ENCODE data around the gene PCBP3.

Gene PCBP3

DNA sequence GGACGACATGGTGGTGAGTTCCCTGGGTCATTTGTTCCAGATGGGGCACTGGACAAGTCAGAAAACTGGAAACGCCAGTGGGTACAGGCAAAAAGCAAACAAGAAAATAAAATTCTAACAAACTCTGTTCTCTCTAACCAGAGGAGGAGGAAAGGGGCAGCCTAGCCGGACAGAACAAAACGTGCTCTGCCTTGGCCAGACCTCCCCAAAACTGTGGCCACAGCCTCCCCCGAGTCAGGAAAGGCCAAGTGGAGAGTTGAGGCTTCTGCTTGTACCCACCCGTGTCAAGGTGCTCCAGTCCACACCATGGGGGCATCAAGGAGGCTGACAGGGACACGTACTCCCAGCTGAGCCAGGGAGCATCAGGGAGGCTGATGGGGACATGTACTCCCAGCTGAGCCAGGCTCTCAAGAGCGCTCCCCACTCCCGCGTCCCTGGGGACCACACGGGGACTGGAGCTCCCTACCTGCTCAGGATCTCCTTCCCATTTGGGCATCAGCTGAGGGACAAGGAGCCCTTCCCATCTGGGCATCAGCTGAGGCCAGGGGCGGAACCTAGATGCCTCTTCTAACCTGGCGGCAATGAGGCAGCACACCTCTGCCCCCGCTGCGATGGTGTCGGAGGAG is 183.3 kb downstream of the PCBP3 start:
- no peak for DNase-seq (ENCODE audit: low read depth)
- no peak overlapping the region for H3K4me3 ChIP-seq (replicated peaks; ENCODE audit: low read depth, low read length)
- TF ChIP-seq, protein P1, sequence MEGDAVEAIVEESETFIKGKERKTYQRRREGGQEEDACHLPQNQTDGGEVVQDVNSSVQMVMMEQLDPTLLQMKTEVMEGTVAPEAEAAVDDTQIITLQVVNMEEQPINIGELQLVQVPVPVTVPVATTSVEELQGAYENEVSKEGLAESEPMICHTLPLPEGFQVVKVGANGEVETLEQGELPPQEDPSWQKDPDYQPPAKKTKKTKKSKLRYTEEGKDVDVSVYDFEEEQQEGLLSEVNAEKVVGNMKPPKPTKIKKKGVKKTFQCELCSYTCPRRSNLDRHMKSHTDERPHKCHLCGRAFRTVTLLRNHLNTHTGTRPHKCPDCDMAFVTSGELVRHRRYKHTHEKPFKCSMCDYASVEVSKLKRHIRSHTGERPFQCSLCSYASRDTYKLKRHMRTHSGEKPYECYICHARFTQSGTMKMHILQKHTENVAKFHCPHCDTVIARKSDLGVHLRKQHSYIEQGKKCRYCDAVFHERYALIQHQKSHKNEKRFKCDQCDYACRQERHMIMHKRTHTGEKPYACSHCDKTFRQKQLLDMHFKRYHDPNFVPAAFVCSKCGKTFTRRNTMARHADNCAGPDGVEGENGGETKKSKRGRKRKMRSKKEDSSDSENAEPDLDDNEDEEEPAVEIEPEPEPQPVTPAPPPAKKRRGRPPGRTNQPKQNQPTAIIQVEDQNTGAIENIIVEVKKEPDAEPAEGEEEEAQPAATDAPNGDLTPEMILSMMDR (IDR thresholded peaks at IDR 0.05; ENCODE audit: low read length, missing control alignments), result no peak

DNA sequence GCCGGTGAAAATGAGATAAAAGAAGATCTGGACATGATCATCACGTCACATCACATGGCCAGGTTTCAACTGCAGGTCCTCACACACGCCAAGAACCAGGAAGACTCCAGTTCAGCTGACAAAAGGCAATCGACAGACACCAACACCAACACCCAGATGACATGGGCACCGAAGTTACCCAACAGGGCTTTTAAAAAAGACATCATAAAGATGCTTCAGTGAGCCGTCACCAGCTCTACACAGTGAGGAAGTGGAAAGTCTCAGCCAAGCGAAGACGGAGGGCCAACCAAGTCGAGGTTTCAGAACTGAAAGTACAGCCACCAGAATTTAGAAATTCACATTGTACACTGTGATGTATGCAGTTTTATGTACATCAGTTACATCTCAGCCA is 183.8 kb downstream of the PCBP3 start:
- no peak for DNase-seq (ENCODE audit: low read depth)
- TF ChIP-seq, protein P1 (IDR thresholded peaks at IDR 0.05; ENCODE audit: low read length, missing control alignments), result no peak
- H3K4me3 ChIP-seq (replicated peaks; ENCODE audit: low read depth, low read length), result no peak overlapping the region

DNA sequence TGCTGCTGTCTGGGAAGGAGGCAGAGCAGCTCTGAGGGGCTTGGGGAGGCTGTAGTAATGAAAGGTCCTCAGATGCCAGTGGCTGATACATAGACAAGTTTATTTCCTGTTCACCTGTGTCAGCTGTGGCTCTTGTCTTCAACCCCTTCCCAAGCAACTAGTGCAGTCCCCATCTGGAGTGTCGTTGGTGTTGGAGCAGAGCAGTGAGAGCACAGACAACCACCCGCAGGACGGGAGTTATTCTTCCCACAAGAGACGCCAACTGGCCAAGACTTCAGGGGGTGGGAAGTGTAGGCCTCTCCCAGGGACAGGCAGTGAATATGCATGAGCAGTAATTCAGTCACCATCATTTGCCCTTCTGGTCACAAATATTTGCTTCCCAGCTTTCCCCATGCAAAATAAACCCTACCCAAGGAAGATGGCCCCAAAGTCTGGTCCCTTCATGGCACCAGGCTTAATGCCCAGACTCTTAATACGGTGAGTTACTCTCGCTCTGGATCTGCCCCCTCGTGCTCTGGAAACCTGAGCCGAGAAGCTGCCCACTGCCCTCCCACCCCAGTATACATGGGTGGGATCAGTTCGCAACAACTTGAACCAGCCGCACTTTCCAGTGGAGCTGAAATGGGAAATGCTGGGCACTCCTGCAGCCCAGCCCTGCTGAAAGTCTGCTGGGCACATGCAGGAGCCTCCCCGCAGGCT is 184.5 kb downstream of the PCBP3 start:
- no peak for DNase-seq (ENCODE audit: low read depth)
- TF ChIP-seq, protein P1 (IDR thresholded peaks at IDR 0.05; ENCODE audit: low read length, missing control alignments), result no peak

DNA sequence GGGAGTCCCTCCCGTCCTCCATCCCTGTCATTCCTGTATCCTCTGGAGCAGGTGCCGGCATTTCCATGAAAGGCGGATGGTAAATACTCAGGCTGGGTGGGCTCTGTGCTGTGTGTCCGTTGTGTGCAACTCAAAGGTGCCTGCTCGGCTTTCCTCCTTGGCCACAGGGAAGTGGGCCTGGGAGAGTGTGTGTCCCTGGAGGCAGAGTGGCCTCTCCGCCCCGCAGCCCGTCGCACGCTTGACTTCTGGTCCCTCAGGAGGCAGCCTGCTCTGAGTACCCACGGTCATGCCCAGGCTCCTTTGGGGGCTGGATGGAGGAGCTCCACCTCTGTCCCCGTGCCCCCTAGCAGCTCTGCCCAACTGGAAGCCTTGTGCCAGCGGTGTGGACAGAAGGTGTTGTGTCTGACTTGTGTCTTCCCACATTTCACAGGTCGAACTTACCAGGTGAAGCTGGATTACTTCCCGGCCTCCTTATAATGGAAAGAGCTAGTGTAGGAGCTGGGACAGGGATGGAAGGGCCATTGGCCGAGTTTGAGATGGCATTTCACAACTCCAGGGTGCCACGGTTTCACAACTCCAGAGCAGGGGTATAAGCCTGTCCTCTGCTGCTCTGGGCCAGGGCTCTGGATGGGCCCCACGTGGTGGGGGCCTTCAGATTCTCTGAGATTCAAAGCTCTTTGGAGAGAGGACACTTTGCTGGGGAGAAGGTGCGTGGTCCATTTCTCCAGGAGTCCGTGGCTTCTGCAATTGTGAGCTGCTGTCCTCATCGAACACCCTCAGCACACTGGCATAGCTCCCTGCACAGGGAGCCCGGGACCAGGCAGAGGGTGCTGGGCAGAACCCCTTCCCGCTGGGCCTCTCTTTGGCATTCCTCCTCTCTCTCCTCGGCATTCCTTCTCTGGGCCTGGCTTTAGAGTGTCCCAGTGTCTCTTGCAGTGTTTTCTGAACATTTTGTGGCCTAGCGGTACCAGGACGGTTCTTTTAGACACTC is 185.3 kb downstream of the PCBP3 start:
- H3K4me3 ChIP-seq (replicated peaks; ENCODE audit: low read depth, low read length), result no peak overlapping the region
- TF ChIP-seq, protein P1 (IDR thresholded peaks at IDR 0.05; ENCODE audit: low read length, missing control alignments), result no peak
- DNase-seq (ENCODE audit: low read depth), result no peak

More for the DNA sequence above, 184.5 kb downstream of the PCBP3 start:
- no peak overlapping the region for H3K4me3 ChIP-seq (replicated peaks; ENCODE audit: low read depth, low read length)

DNA sequence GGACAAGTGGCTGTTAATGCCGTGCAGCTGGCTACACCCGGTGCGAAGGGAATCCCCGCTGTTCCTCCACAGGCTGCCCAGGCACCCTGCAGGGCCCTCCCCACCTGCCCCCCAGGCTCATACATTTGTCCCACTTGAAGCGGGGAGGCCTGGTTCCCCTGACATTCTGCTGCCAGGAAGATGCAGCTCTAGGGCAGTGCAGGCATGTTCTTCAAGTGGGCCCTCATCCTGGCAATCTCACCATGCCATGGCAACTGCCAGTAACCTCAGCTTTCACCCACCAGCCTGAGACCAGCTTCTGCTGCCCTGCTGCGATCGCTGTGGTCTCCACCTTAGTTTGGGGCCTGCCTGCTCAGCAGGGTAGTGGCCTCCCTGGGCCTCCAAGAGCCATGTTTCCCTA is 186.1 kb downstream of the PCBP3 start:
- DNase-seq (ENCODE audit: low read depth), result no peak
- H3K4me3 ChIP-seq (replicated peaks; ENCODE audit: low read depth, low read length), result no peak overlapping the region
- TF ChIP-seq, protein P1 (IDR thresholded peaks at IDR 0.05; ENCODE audit: low read length, missing control alignments), result no peak

DNA sequence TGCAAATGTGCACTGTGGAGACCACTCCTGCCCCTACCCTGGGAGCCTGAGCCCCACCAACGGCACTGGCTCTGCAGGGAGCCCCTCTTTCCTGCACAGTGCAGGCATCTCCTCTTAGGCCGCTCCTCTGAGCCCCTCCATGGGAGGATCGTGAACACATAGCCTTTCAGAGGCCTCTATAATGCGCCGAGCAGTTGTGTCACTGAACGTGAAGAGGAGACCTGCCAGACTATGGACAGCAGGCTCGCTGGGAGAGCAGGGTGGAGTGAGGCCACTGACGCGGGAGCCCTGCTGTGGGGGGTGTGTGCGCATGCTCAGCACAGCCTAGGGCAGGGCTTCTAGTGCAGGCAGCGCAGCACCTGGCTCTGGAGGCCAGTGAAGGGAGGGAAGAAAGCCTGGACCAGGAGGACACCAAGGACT is 186.7 kb downstream of the PCBP3 start:
- DNase-seq (ENCODE audit: low read depth), result no peak
- H3K4me3 ChIP-seq (replicated peaks; ENCODE audit: low read depth, low read length), result no peak overlapping the region
- TF ChIP-seq, protein P1 (IDR thresholded peaks at IDR 0.05; ENCODE audit: low read length, missing control alignments), result no peak
